ENCODE results near the gene SIGLEC15. TPM values are rescaled to one million over a fixed set of nuclear protein-coding genes. Genes with fewer than 3 reads are reported as not detected.

Gene SIGLEC15
- total RNA-seq, 3 donors from 2014 or later: 0.16 to 0.17 TPM; not detected in 1

DNA sequence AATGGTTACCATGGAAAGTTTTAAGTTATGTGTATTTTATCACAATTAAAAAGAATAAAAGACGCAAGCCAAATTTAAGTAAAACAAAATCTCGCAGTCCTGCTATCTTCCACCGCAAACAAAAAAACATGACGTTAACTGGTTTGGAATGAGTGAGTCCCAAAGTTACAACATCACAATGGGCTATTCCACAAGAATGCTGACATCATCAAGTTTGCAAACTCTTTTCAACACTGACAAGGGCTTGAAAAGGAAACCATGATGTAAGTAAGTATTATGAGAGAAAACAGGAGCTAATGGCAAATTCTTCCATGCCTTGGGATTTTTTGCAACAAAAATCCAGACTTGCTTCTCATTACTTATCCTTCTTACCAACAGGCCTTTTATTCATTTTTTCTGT is 31.1 kb downstream of the SIGLEC15 start:
- DNase-seq (no peak), ATAC-seq (no peak)
- TF ChIP-seq CTCF (IDR thresholded peaks at IDR 0.05): no peak
- no peak overlapping the region for H3K4me3 ChIP-seq
- no peaks in the 10 kb centered on the region for H3K4me1 ChIP-seq (ENCODE audit: low read depth)
- intact Hi-C loops (cut with DNase I, micrococcal nuclease): no loop called here
- no peaks in the 10 kb centered on the region for H3K9me3 ChIP-seq
- no peaks in the 10 kb centered on the region for H3K36me3 ChIP-seq (ENCODE audit: low read depth)

GRCh38 chr18:45859334-45859733 is 33.9 kb downstream of the SIGLEC15 start:
- ATAC-seq (no peak), DNase-seq (no peak)
- no peak for TF ChIP-seq CTCF (IDR thresholded peaks at IDR 0.05)
- H3K4me3 ChIP-seq: no peak overlapping the region
- H3K36me3 ChIP-seq (ENCODE audit: low read depth): no peaks in the 10 kb centered on the region
- no peaks in the 10 kb centered on the region for H3K4me1 ChIP-seq (ENCODE audit: low read depth)
- H3K9me3 ChIP-seq: no peaks in the 10 kb centered on the region
- intact Hi-C loops (cut with DNase I, micrococcal nuclease): no loop called here

DNA sequence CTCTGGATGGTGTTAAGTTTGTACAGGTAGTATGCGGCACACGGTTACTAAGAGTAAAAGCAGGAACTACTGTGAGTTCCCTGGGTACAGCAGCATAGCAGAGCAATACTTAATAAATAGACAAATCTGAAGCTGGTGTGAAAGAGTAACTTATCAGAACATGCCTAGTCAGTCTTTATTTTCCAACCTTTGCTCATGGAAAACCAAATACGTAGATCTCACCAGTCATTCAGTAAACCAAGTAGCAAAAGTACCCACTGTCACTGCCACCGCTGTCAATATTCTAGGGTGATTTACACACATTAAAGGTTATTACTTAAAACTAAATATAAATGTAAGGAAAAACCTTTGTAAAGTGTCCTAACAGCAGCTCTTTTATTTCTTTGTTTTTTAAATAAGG is 35.0 kb downstream of the SIGLEC15 start:
- no peak for TF ChIP-seq CTCF (IDR thresholded peaks at IDR 0.05)
- H3K4me1 ChIP-seq (ENCODE audit: low read depth): no peaks in the 10 kb centered on the region
- intact Hi-C loops (cut with DNase I, micrococcal nuclease): no loop called here
- H3K4me3 ChIP-seq: no peak overlapping the region
- H3K36me3 ChIP-seq (ENCODE audit: low read depth): no peaks in the 10 kb centered on the region
- DNase-seq (no peak), ATAC-seq (no peak)
- H3K9me3 ChIP-seq: no peaks in the 10 kb centered on the region

DNA sequence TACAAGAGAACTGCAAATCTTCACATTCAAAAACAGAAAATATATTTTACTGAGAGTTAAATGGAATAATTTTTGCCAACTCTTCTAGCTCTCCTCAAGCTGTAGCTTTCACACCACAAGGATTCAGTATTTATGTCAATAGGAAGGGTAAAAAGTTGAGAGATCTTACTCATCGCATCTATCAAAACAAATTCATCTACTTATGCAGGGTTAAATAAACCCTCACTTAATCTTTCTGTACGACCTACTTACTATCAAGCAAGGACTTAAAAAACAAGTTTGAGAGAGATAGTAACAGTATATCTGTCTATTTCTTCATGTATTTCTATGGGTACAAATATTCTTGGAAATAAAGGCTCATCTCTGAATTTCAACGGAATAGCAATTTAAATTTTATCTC is 35.5 kb downstream of the SIGLEC15 start:
- intact Hi-C loops (cut with DNase I, micrococcal nuclease): no loop called here
- no peaks in the 10 kb centered on the region for H3K36me3 ChIP-seq (ENCODE audit: low read depth)
- TF ChIP-seq CTCF (IDR thresholded peaks at IDR 0.05): no peak

GRCh38 chr18:45861926-45862325 is 36.5 kb downstream of the SIGLEC15 start:
- intact Hi-C loops (cut with DNase I, micrococcal nuclease): no loop called here
- H3K36me3 ChIP-seq (ENCODE audit: low read depth): peaks cover 4% of the 10 kb centered on the region

More for the DNA sequence above, 35.5 kb downstream of the SIGLEC15 start:
- no peak overlapping the region for H3K4me3 ChIP-seq
- H3K9me3 ChIP-seq: no peaks in the 10 kb centered on the region
- no peak for DNase-seq
- no peak for ATAC-seq
- no peaks in the 10 kb centered on the region for H3K4me1 ChIP-seq (ENCODE audit: low read depth)

More at GRCh38 chr18:45861926-45862325, 36.5 kb downstream of the SIGLEC15 start:
- no peak for TF ChIP-seq CTCF (IDR thresholded peaks at IDR 0.05)
- no peak for ATAC-seq
- Histone ChIP-seq H3K9me3 (no peaks in the 10 kb centered on the region), H3K4me3 (no peak overlapping the region), H3K4me1 (ENCODE audit: low read depth) (no peaks in the 10 kb centered on the region)
- DNase-seq: no peak

All from mucosa of descending colon (tissue), 3 donors.